Fibroblast of pulmonary artery (primary cell): Measurements from ENCODE around the gene ITGB3.
A peak's percentile ranks its signal among the peaks of the same experiment; 100 is the strongest.
"Not testable (repeated sequence)": the region's sequence is repeated elsewhere in the genome, so short reads cannot be mapped to it uniquely, and the experiment has no call there.

Experiments used
- DNase-seq: peaks from one replicate; pipeline ENCODE4 v3.0.0-alpha.2; 2010; ENCODE audit warnings: low read depth
- H3K4me3 ChIP-seq: replicated peaks from 2 replicates; pipeline ENCODE4 v1.5.1; 2011; ENCODE audit warnings: low read depth, mild to moderate bottlenecking, control low read depth, low read length, moderate library complexity
- CTCF ChIP-seq: IDR thresholded peaks from 2 replicates; pipeline ENCODE4 v1.5.1; 2011; ENCODE audit warnings: mild to moderate bottlenecking, control low read depth, low read length, inconsistent platforms; ENCODE audit errors: missing control alignments

The ITGB3 gene

GRCh38 chr17:47257651-47258339, 4.2 kb downstream of the ITGB3 start:
- no peak overlapping the region for H3K4me3 ChIP-seq
- TF ChIP-seq CTCF, result no peak
- peak; percentile 62 for DNase-seq

GRCh38 chr17:47262586-47262985, 9.0 kb downstream of the ITGB3 start:
- no peak overlapping the region for H3K4me3 ChIP-seq
- TF ChIP-seq CTCF, result no peak
- no peak for DNase-seq

- no peak for DNase-seq
- TF ChIP-seq CTCF, result no peak
- no peak overlapping the region for H3K4me3 ChIP-seq
Measured at GRCh38 chr17:47264166-47264565, 10.5 kb downstream of the ITGB3 start.

GRCh38 chr17:47265983-47266541, 12.4 kb downstream of the ITGB3 start:
- no peak overlapping the region for H3K4me3 ChIP-seq
- TF ChIP-seq CTCF, result no peak
- DNase-seq, result peak; percentile 78

- TF ChIP-seq CTCF, result no peak
Measured at GRCh38 chr17:47266782-47267181, 13.2 kb downstream of the ITGB3 start.

GRCh38 chr17:47267354-47267828, 13.8 kb downstream of the ITGB3 start:
- no peak overlapping the region for H3K4me3 ChIP-seq
- peak; percentile 71 for DNase-seq
- TF ChIP-seq CTCF, result no peak

More at GRCh38 chr17:47266782-47267181, 13.2 kb downstream of the ITGB3 start:
- peak; percentile 30 for DNase-seq
- H3K4me3 ChIP-seq, result no peak overlapping the region

- not testable (repeated sequence) for DNase-seq, H3K4me3 ChIP-seq
Measured at GRCh38 chr17:47268964-47269363, 15.3 kb downstream of the ITGB3 start.

GRCh38 chr17:47269561-47270280, 16.1 kb downstream of the ITGB3 start:
- DNase-seq, result not testable (repeated sequence)

More at GRCh38 chr17:47269561-47270280, 16.1 kb downstream of the ITGB3 start:
- not testable (repeated sequence) for H3K4me3 ChIP-seq
